ENCODE data around the gene PHF21A. TPM values are rescaled to one million over a fixed set of nuclear protein-coding genes. Genes with fewer than 3 reads are reported as not detected.

Gene PHF21A
- total RNA-seq, 2 donors from 2014 or later = 47.2 to 53.9 TPM

GRCh38 chr11:46107780-46108179, 13.5 kb downstream of the PHF21A start:
- no peak overlapping the region for H3K9ac ChIP-seq (ENCODE audit: extremely low read depth, low read length, poor library complexity, severe bottlenecking)
- no peak for TF ChIP-seq CTCF (conservative IDR thresholded peaks at IDR 0.05)
- H3K27ac ChIP-seq (ENCODE audit: low read depth, low read length) = no peak overlapping the region
- H3K27ac Mint-ChIP-seq = no peak overlapping the region
- no peak overlapping the region for H3K4me3 ChIP-seq (ENCODE audit: low read length)
- DNase-seq = no peak
- no peaks in the 10 kb centered on the region for H3K36me3 Mint-ChIP-seq (ENCODE audit: low read depth)
- H3K36me3 ChIP-seq (ENCODE audit: control insufficient read depth, insufficient read depth, low read length) = no peaks in the 10 kb centered on the region
- peaks cover 3% of the 10 kb centered on the region for H3K4me1 ChIP-seq (ENCODE audit: control insufficient read depth, insufficient read depth, low read length)
- H3K27me3 ChIP-seq (ENCODE audit: control insufficient read depth, insufficient read depth, low read length, poor library complexity, severe bottlenecking) = no peaks in the 10 kb centered on the region
- peaks cover 17% of the 10 kb centered on the region for H3K4me1 Mint-ChIP-seq
- no peak overlapping the region for H3K4me3 Mint-ChIP-seq
- no CpG with 5 or more reads among the region's 2 CpGs for WGBS, 2 experiments (ENCODE audit: insufficient coverage in 1 of 2, insufficient read length in 1 of 2)
- no peaks in the 10 kb centered on the region for H3K9me3 Mint-ChIP-seq
- H3K9me3 ChIP-seq (ENCODE audit: control insufficient read depth, low read length) = no peaks in the 10 kb centered on the region
- no peaks in the 10 kb centered on the region for H3K27me3 Mint-ChIP-seq (ENCODE audit: insufficient read depth)

- TF ChIP-seq CTCF (conservative IDR thresholded peaks at IDR 0.05) = no peak
- Histone ChIP-seq H3K36me3 (ENCODE audit: control insufficient read depth, insufficient read depth, low read length) (no peaks in the 10 kb centered on the region), H3K9me3 (ENCODE audit: control insufficient read depth, low read length) (no peaks in the 10 kb centered on the region), H3K4me3 (ENCODE audit: low read length) (no peak overlapping the region), H3K27ac (ENCODE audit: low read depth, low read length) (no peak overlapping the region), H3K4me1 (ENCODE audit: control insufficient read depth, insufficient read depth, low read length) (peaks cover 3% of the 10 kb centered on the region), H3K9ac (ENCODE audit: extremely low read depth, low read length, poor library complexity, severe bottlenecking) (no peak overlapping the region), H3K27me3 (ENCODE audit: control insufficient read depth, insufficient read depth, low read length, poor library complexity, severe bottlenecking) (no peaks in the 10 kb centered on the region)
- WGBS, 2 experiments (ENCODE audit: insufficient coverage in 1 of 2, insufficient read length in 1 of 2) = 80 to 100% methylated on average over 1 to 3 of the region's 4 CpGs
- Mint-ChIP-seq H3K4me1 (peaks cover 19% of the 10 kb centered on the region), H3K4me3 (no peak overlapping the region), H3K27ac (no peak overlapping the region), H3K27me3 (ENCODE audit: insufficient read depth) (no peaks in the 10 kb centered on the region), H3K36me3 (ENCODE audit: low read depth) (no peaks in the 10 kb centered on the region), H3K9me3 (no peaks in the 10 kb centered on the region)
- no peak for DNase-seq
These were observed 13.9 kb downstream of the PHF21A start for GRCh38 chr11:46107408-46107718.

GRCh38 chr11:46106530-46107407, 14.5 kb downstream of the PHF21A start:
- no peak overlapping the region for H3K4me3 Mint-ChIP-seq
- Histone ChIP-seq H3K27me3 (ENCODE audit: control insufficient read depth, insufficient read depth, low read length, poor library complexity, severe bottlenecking) (no peaks in the 10 kb centered on the region), H3K4me1 (ENCODE audit: control insufficient read depth, insufficient read depth, low read length) (peaks cover 3% of the 10 kb centered on the region), H3K27ac (ENCODE audit: low read depth, low read length) (no peak overlapping the region), H3K9ac (ENCODE audit: extremely low read depth, low read length, poor library complexity, severe bottlenecking) (no peak overlapping the region), H3K36me3 (ENCODE audit: control insufficient read depth, insufficient read depth, low read length) (no peaks in the 10 kb centered on the region), H3K9me3 (ENCODE audit: control insufficient read depth, low read length) (no peaks in the 10 kb centered on the region), H3K4me3 (ENCODE audit: low read length) (no peak overlapping the region)
- no peak for DNase-seq
- H3K4me1 Mint-ChIP-seq = peaks cover 19% of the 10 kb centered on the region
- no peak overlapping the region for H3K27ac Mint-ChIP-seq
- WGBS, 2 experiments (ENCODE audit: insufficient coverage in 1 of 2, insufficient read length in 1 of 2) = 60 to 64% methylated on average over 1 to 5 of the region's 5 CpGs
- H3K27me3 Mint-ChIP-seq (ENCODE audit: insufficient read depth) = no peaks in the 10 kb centered on the region
- no peaks in the 10 kb centered on the region for H3K9me3 Mint-ChIP-seq
- no peak for TF ChIP-seq CTCF (conservative IDR thresholded peaks at IDR 0.05)
- no peaks in the 10 kb centered on the region for H3K36me3 Mint-ChIP-seq (ENCODE audit: low read depth)
